Measurements from ENCODE around the gene KIFC1.

The KIFC1 gene

DNA sequence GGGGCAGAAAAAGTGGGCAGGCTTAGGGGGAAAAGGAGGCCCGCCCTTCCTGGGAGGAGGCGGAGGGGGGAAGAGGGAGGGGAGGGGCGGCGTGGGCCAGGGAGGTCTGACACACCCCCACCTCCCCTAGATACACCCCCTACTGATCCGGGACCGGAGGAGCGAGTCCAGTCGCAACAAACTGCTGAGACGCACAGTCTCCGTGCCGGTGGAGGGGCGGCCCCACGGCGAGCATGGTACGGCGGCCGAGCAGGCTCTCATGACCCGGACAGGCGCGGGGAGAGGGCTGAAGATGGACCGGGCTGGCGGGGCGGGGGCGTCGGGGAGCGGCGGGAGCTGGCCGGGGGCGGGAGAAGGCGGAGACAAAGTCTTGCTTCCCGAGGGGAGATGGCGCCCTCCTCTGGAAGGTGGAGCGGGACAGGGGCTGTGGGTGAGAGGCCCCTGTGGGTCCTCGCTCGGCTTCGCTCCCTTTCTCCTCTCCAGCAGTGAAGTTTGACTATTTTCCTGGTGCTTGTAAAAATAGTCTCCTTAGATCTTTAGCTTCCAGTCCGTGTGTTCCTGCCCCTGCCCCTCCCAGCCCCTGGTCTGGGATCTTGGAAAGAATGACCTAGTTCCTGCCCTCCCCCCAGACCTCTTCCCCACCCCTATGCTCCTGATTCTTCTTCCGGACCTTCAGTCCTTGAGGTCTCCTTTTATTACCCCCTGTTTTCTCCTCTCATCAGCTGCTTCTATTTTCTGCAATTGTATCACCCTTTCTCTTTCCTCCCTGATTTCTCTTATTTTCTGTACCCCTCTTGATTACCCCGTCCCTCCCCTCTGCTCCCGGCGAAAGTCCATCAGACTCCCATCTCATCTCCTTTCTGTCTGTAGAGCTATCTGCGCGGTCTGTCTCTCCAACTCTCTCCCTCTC is 34.3 kb downstream of the KIFC1 start:
- Histone ChIP-seq H3K9me3 (replicated peaks in 1 of 11) (no peaks in the 10 kb centered on the region), H3K27me3 (peaks cover 0 to 15% (median 0%) of the 10 kb centered on the region in 11 experiments; a peak in 2 of 22 replicates), H3K4me3 (peak overlapping the region; percentile 58 to 78 (median 68)), H4K20me1 (peaks cover 0 to 14% (median 0%) of the 10 kb centered on the region in 11 experiments; a peak in 4 of 22 replicates), H3K27ac (peak overlapping the region; percentile 66 to 85 (median 76)), H3K36me3 (no peaks in the 10 kb centered on the region), H3K4me2 (peak overlapping the region; percentile 87 to 100 (median 98)), H3K9ac (peak overlapping the region; percentile 73 to 86 (median 82)), H3K4me1 (peaks cover 50 to 61% (median 57%) of the 10 kb centered on the region in 10 experiments)
- no peak for TF ChIP-seq Cebpa-rat (IDR thresholded peaks at IDR 0.05)

DNA sequence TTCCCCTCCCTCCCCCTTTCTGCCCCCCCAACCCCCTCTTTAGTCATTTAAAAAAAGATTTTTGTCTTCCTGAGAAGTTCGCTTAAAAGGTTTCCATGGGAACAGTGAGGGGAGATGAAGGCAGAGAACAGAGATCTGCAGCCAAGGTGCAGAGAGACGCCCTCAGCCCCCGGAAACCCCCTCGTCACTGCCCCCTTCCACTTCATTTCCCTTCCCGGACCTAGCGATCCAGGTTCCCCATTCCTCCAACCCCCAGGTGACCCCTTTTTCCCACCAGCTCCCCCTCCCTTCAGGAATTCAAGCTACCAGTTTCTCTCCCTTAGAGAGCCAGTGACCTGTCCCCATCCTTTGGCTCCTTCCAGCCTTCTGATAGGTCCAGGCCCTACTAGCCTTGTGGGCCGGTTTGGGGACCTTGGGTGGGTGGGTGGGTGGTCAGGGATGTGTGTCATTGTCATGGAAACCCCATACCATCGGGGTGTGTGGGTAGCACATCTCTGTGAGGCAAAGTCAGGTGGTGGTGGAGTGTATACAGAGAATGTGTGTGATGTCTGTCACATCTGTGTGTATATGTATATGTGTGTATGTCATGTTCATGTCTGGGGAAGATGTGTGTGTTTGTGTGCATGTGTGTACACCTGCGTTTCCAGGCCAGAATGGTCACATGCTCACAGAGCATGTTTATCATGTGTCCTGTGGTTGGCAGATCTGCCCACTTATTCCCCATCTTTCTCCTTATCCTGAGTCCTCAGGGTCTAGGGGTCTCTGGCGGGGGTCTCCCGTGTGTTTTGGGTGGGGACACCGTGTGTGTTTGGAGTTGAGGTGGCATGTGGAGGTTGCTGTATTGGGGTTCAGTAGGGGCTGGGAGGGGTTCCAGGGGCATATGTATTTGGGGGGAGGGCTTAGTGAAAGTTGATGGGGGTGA is 35.2 kb downstream of the KIFC1 start:
- Histone ChIP-seq H4K20me1 (peaks cover 0 to 14% (median 0%) of the 10 kb centered on the region in 11 experiments; a peak in 4 of 22 replicates), H3K4me1 (peaks cover 59 to 68% (median 64%) of the 10 kb centered on the region in 10 experiments), H3K36me3 (no peaks in the 10 kb centered on the region), H3K4me2 (peak overlapping the region; percentile 87 to 100 (median 98)), H3K9ac (peak overlapping the region; percentile 66 to 86 (median 81); a peak in 21 of 22 replicates), H3K9me3 (replicated peaks in 1 of 11) (no peaks in the 10 kb centered on the region), H3K4me3 (peak overlapping the region; percentile 64 to 80 (median 72)), H3K27ac (peak overlapping the region in 7 of 11 experiments; percentile 54 to 85 (median 65); a peak in 8 of 22 replicates), H3K27me3 (peaks cover 0 to 12% (median 0%) of the 10 kb centered on the region in 11 experiments; a peak in 1 of 22 replicates)
- TF ChIP-seq Cebpa-rat (IDR thresholded peaks at IDR 0.05) = no peak

DNA sequence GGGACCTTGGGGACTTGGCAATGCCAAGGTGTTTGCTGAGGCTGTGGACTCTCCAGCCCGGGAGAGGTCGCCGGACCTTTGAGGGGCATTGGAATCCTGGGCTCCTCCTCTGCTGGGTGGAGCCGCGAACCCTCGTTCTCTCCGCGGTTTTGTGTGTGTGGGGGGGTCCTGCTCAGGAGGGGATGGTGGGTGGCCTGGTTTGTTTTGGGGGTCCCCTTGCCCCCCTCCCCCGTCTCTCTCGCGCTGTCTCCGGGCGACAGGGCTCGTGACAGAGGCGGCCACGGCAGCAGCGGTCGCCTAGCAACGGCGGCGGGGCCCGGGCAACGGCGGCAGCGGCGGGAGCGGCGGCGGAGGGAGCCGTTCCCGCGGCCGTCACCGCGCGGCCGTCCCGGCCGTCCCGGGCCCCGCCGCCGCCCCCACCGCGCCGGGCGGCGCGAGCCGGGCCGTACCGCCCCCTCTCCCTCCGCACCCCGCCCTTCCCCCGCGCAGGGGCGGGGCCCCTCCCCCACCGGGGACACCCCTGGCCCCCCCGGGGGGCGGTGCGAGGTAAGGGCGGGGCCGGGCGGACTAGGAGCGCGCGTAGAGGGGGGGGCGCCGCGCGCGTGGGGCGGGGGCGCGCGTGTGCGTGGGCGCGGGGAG is 36.1 kb downstream of the KIFC1 start:
- peaks cover 68 to 76% (median 72%) of the 10 kb centered on the region in 10 experiments for H3K4me1 ChIP-seq

DNA sequence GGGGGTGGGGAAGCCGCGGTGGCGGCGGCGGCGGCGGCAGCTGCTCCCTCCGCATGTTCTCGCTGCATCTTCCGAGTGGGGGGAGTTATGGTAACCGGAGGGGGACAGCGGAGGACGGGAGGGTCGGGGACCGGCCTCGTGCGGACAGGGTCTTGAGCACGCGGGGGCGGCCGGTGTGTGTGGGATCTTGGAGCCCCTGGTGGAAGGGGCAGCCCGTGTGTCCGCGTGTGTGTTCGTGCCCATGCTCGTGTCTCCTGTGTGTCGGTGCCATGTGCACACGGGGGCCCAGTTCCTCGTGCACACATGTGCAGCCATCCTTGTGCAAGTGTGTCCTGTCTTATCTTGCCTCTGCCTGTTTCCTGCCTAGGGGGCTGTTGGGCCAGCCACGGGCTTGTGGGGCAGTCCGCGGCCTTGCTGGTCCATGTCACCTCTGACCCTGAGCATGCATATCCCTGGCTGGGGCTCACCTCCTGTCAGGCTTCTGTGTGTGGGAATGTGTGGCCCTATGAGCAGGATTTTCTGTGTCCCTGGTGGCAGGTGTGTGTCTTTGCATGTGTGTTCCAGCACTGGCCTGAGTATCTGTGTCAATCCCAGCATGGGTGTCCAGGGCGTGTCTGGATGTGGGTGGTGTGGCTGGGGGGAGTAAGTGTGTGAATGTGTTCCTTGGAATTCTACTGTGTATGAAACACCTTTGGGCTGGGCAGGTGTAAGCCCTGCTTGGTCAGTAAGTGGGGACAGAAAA is 36.8 kb downstream of the KIFC1 start:
- Histone ChIP-seq H3K4me3 (peak overlapping the region; percentile 64 to 80 (median 72)), H3K9ac (peak overlapping the region; percentile 38 to 82 (median 73); a peak in 21 of 22 replicates), H3K4me2 (peak overlapping the region; percentile 83 to 100 (median 98)), H3K27me3 (no peaks in the 10 kb centered on the region), H3K27ac (peak overlapping the region in 9 of 11 experiments; percentile 54 to 70 (median 63); a peak in 15 of 22 replicates), H4K20me1 (peaks cover 0 to 14% (median 0%) of the 10 kb centered on the region in 11 experiments; a peak in 4 of 22 replicates), H3K4me1 (peaks cover 75 to 83% (median 79%) of the 10 kb centered on the region in 10 experiments), H3K36me3 (no peaks in the 10 kb centered on the region), H3K9me3 (replicated peaks in 1 of 11) (no peaks in the 10 kb centered on the region)
- no peak for TF ChIP-seq Cebpa-rat (IDR thresholded peaks at IDR 0.05)

More for the DNA sequence above, 36.1 kb downstream of the KIFC1 start:
- no peaks in the 10 kb centered on the region for H3K36me3 ChIP-seq
- peaks cover 0 to 4% (median 0%) of the 10 kb centered on the region in 11 experiments; a peak in 1 of 22 replicates for H3K27me3 ChIP-seq
- peaks cover 0 to 14% (median 0%) of the 10 kb centered on the region in 11 experiments; a peak in 4 of 22 replicates for H4K20me1 ChIP-seq
- TF ChIP-seq Cebpa-rat (IDR thresholded peaks at IDR 0.05) = no peak
- H3K9ac ChIP-seq = peak overlapping the region; percentile 66 to 82 (median 76)
- peak overlapping the region; percentile 83 to 100 (median 98) for H3K4me2 ChIP-seq
- H3K4me3 ChIP-seq = peak overlapping the region; percentile 64 to 80 (median 72)
- no peaks in the 10 kb centered on the region for H3K9me3 ChIP-seq (replicated peaks in 1 of 11)
- H3K27ac ChIP-seq = peak overlapping the region; percentile 35 to 70 (median 54); a peak in 19 of 22 replicates

DNA sequence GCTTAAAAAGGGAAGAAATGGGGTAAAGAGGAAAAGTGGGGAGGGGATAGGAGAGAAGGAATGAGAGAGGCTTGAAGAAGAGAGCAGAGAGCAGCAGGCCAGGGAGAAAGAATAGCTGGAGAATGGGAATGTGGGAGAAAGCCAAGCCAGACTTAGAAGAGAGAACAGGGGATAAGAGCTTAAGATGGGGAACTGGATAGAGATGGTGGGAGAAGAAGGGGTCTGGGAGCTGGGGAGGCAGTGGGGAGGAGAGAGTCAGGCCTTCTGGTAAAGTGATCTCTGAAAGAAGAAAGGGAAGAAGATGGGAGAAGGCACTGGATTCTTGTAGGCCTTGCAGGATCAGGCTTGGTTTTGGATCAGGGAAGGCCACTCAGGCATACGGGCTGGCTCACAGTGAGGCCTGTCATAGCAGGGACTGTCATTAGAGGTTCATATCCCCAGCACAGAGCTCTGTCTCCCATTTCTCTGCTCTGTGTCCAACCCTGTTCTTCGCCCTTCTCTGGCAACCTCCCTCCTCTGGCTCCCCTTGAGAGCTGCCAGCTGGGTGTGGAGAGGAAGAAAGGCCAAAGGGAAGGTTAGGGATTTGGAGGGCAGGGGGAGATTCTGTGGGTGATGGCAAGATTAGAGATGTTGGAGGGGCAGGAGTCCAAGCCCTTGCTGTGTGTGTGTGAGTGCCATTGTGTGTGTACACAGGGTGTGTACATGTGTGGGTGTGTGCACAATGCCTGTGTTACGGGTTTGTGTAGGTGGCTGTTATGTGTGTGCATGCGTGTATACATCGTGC is 37.5 kb downstream of the KIFC1 start:
- Histone ChIP-seq H4K20me1 (peaks cover 0 to 14% (median 0%) of the 10 kb centered on the region in 11 experiments; a peak in 4 of 22 replicates), H3K9me3 (replicated peaks in 1 of 11) (no peaks in the 10 kb centered on the region), H3K9ac (peak overlapping the region in 10 of 11 experiments; percentile 38 to 82 (median 70); a peak in 16 of 22 replicates), H3K36me3 (peaks cover 0 to 2% (median 0%) of the 10 kb centered on the region in 11 experiments; a peak in 1 of 22 replicates), H3K27ac (peak overlapping the region in 6 of 11 experiments; percentile 6 to 70 (median 44); a peak in 9 of 22 replicates), H3K27me3 (no peaks in the 10 kb centered on the region), H3K4me1 (peaks cover 75 to 84% (median 78%) of the 10 kb centered on the region in 10 experiments), H3K4me3 (peak overlapping the region in 9 of 10 experiments; percentile 64 to 80 (median 72); a peak in 17 of 20 replicates), H3K4me2 (peak overlapping the region; percentile 83 to 100 (median 98))
- no peak for TF ChIP-seq Cebpa-rat (IDR thresholded peaks at IDR 0.05)

DNA sequence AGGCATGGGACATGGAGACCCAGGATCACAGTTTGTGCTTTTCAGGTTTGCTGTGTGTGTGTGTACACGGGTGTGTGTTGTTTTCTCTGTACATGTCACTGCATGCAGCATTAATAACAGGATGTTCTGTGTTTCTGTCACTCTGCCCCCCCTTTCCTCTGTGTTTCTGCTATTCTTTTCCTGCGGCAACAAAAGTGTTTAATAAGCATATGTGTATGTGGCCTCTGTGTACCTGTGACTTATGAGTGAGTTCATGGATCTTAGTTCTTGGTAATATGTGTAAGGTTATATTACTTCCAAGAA is 38.1 kb downstream of the KIFC1 start:
- Histone ChIP-seq H3K27ac (peak overlapping the region in 3 of 11 experiments; percentile 66 to 70 (median 69); a peak in 1 of 22 replicates), H4K20me1 (peaks cover 0 to 14% (median 0%) of the 10 kb centered on the region in 11 experiments; a peak in 4 of 22 replicates), H3K9ac (peak overlapping the region in 7 of 11 experiments; percentile 39 to 82 (median 74); a peak in 10 of 22 replicates), H3K4me2 (peak overlapping the region; percentile 83 to 100 (median 98)), H3K36me3 (peaks cover 0 to 7% (median 3%) of the 10 kb centered on the region in 11 experiments; a peak in 8 of 22 replicates), H3K9me3 (replicated peaks in 1 of 11) (no peaks in the 10 kb centered on the region), H3K27me3 (no peaks in the 10 kb centered on the region), H3K4me1 (peaks cover 75 to 84% (median 78%) of the 10 kb centered on the region in 10 experiments), H3K4me3 (peak overlapping the region in 3 of 10 experiments; percentile 72 to 74 (median 73); a peak in 4 of 20 replicates)
- no peak for TF ChIP-seq Cebpa-rat (IDR thresholded peaks at IDR 0.05)
